Activated CD8-positive, alpha-beta memory T cell treated with anti-CD3 and anti-CD28 coated beads, Interleukin-2, amount 50 U/mL, for 48 hours (primary cell): ENCODE measurements around the gene PTPRN2.
A peak's percentile ranks its signal among the peaks of the same experiment; 100 is the strongest.

Experiments
- DNase-seq: peaks from one replicate; pipeline ENCODE4 v3.0.0-alpha.2; 2020

The PTPRN2 gene

DNA sequence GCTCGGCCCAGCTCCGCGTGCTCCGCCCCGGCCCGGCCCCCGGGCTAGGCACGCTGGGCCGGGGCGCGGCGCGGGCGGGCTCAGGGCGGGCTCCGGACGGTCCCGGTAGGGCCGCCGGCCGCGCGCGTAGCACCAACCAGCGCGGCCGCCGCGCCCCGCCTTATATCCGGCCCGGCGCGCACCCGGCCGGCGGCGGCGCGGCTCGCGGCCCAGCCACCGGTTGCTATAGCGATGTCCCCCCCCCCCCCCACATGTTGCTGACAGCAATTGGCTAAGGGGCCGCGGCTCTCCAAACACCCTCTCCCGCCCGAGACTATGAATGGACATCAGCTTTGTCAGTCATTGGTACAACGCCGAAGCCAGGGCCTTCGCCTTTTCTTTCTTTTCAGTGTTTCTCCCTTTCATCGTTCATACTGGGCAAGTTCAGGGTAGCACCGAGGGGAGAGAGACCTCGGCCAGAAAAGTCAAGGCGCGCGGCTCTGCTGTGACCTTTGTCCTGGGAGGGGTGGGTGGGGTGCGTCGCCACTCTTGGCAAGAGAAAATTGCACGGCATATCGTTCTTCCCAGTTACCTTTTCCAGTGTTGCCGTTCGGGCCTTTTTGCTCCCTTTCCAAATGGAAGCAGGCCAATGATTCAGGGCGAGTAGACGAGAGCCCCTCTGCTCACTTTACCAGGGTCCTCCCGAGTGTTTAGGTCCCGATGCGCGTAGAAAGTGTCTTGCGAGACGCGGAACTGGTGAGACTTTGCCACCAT is 896.6 kb downstream of the PTPRN2 start:
- DNase-seq = peak; percentile 50

DNA sequence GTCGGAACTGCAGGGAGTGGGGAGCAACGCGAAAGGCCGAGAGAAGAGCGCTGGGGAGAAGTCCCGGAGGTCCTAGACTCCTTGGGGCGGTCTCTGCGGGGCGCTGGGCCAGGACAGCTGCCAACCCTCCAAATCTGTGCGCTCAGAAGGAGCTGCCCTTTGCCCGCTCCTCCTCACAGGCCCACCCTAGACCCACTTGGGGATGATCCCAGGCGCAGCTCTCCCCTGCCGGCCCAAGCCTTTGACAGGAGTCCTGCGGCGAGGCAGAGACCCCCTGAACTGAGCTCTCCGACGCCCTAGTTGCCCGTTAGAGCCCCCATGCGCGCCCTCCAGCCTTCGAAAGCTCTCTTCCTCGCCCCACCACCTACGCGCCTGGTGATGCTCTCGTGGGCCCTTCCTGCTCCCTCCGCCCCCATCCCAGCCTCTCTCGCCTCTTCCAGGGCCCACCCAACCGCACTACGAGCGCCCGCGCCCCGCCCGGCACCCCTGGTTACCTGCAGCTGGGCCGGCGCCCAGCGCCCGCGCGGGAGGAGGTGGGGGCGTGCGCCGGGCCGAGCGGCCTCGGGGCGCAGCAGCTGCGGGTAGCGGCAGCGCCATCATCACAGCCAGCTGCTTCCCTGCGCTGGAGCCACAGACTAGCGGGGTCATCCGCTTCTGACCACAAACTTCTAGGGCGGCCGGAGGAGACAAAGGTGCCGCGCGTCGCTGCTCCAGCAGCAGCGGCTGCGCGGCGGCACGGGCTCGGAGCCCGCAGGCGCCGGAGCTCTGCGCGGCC is 897.4 kb downstream of the PTPRN2 start:
- peak; percentile 53 for DNase-seq

DNA sequence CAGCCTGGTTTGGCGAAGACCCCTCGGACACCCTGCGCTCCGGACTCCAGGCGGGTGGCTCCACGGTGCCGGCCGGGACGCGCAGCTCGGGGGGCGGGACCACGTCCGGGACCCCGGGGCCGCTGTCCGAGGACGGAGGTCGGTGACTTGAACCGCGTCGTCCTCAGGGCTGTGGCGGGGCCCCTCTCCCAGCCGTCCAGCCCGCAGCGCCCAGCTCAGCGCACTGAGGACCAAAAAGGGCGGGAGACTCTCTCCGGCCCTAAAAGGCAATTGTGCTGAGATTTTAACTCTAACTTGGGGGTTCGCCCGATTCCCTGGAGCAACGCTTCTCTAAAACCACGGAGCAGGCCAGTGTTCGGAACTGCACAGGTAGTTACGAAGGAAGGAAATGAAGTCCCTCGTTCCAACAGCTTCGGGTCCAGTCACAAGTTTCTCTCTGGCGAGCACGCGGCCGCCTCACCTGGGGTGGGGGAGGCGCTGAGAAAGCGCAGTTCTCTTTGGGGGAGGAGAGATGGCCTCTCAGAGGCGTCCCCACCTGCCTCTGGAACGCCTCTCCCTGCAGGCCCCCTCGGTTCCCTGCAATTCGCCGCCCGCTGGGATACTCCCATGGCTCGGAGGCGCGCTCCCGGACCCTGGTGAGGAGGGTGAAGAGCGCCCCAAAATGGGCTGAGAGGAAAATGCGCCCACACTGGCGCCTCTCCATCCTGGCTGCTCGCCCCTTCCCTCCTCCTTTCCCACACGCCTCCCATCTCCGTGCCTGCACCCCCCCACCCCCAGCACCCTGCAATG is 898.2 kb downstream of the PTPRN2 start:
- DNase-seq = peak; percentile 52

DNA sequence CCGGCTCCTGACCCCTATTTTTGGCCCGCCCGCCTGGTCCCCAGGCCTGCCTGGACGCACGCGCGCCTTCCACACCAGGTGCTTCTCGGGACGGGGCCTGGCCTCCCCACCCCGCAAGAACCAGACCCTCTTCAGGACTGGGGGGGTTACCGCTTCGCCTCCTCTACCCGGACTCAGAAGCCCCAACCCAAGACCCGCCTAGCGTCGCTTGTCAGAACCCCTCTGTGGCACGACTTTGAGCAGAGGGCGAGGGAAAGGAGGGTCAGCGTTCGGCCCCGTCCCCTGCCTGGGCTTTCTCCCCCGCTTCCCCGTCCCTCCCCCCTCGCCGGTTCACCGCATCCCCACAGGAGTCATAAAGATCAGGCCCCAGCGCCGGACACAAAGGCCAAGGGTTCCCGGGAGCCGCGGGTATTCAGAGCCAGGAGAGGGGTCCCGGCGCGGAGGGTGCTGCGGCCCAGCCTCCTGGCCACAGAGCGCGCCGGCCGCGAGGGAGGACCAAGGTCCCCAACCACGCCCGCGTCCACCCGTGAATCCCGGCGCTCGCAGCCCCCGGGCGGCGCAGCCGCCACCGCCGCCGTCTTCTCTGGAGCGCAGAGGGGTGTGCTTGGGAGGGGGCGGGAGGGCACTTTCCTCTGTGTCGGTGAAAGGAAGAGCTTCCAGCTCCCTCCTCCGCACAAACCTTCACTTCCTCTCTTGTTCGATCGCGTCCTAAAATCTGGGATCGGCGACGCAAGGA is 898.9 kb downstream of the PTPRN2 start:
- DNase-seq = peak; percentile 50

DNA sequence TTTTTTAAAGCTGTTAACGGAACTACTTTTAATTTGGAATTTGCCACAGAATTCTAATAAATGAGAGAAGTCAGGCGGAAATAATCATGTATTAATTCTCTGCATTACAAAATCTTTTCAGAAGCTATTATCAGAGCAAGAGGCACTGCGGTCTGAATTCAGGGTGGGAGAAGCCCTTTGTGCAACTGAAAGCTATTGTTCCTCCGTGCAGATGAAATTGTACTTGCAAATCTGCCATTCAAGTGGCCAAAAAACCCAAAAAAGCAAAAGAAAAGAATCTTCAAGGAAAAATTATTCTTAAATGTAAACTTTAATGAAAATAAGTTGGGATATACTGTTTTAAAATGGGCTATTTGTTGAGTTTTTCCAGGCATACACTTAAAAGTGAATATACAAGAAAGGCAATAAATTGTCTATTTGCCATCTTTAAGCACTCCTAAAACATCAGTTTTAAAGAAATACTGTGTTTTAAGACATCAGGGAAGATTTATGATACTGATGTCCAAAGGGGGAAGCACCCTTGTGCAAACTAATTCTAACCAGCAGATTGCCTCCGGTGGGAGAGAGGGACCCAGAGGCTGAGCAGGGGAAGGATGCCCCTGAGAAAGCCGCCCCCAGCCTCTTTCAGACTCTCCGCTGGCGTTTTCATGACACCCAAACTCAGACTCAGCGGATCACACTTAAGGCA is 899.6 kb downstream of the PTPRN2 start:
- no peak for DNase-seq

DNA sequence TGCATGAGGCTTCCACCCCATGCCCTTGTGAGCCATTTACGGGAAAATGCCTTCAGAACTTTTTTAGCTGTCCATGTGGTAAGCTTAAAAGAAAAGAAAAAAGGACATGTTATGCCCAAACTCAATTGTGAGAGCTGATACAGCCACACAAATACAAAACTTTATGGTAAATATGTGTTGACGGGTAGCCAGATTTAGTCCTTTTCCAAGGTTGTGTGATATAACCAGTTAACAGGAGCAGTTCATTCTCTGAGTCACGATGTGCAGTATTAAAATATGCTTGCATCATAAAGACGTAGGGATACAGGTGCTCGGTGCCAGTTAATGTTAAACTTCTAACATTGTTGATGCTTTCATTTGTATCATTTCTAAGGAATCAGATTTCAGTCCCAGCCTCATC is 900.5 kb downstream of the PTPRN2 start:
- no peak for DNase-seq

DNA sequence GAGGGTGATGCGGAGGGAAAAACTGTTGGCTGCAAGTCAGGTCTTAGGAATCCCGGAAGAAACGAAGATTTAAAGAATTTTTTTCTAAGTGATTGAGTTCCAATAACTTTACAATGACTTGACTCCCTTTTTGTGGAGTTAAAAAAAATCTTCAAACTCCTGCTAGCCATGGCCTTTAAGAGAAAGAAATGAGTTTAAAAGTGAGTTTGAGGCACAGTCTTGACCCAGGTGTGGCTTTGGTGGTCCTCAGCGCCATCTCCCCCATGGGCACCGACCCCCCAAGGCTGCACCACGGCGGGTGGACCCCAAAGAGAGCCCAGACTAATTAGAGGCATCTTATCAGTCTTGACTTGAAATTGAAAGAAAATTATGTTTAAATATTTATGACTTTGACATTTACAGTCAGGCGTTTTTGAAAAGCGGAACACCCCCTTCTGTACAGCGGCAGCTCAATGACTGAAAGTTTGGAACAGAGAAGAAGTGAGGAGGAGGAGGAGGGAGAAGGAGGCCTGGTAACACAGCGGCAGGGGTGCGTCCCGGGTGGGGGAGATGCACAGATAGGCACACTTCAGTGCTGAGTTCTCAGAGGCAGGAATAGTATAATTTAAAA is 901.2 kb downstream of the PTPRN2 start:
- DNase-seq = peak; percentile 32

DNA sequence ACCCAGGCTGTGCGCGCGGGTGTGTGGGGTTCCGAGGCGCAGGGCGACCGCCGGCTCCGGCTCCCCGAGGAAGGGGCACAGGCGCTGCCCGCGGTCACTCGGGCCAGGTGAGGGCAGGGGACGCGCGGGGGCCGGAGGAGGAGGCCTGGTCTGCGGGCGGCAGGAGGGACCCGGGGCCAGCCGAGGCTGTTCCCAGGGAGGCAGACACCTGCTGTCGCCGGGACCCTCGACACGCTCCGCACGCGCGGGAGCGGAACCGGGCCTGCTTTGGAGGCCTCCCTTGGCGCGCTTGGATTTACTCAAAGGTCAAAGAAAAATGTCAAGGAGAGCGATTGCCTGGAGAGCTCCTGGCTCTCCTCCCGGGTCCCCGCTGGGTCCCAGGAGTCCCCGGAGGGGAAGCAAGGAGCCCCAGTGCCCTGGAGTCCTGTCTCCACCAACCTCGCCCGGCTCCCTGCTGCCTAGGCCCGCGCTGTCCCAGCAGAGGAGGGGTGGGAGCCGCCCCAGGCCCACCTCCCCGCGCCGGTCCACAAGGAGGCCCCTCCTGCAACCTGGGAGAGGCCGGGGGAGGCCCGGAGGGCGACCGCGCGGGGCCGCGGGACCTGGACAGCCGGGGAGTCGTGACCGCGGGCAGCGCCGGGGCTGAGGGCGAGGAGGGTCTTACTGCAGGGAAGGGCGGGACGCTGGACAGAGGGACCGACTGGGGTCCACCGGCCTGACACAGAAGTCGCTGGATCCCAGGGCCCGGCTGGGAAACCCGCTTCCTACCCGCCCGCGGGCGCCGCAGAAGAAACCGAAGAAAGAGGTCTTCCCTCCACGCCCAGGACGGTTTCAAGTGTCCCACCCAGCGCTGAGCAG is 902.0 kb downstream of the PTPRN2 start:
- DNase-seq = peak; percentile 49

DNA sequence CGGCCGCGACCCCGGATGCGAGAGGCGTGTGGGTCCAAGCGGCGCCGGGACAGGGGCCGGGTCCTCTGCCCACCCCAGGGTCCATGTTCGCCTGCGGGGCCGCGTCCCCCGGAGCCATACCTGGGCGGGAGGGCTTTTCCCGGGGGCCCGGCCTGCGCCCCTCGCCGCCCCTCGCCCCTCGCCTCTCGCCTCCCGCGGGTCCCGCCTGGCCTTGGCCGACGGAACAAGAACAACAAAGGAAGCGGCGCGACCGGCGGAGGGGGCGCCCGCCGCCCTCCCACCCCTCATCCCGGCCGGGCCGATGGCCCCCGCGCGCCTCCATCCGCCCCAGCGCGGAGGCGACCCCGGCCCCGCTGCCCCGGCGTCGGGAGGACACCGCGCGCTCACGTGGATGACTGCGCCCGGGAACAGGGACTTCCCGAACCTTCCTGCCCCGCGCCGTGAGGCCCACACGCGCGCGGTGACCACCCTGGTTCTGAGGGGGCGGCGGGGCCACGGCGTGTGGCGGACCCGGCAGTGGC is 902.7 kb downstream of the PTPRN2 start:
- no peak for DNase-seq

DNA sequence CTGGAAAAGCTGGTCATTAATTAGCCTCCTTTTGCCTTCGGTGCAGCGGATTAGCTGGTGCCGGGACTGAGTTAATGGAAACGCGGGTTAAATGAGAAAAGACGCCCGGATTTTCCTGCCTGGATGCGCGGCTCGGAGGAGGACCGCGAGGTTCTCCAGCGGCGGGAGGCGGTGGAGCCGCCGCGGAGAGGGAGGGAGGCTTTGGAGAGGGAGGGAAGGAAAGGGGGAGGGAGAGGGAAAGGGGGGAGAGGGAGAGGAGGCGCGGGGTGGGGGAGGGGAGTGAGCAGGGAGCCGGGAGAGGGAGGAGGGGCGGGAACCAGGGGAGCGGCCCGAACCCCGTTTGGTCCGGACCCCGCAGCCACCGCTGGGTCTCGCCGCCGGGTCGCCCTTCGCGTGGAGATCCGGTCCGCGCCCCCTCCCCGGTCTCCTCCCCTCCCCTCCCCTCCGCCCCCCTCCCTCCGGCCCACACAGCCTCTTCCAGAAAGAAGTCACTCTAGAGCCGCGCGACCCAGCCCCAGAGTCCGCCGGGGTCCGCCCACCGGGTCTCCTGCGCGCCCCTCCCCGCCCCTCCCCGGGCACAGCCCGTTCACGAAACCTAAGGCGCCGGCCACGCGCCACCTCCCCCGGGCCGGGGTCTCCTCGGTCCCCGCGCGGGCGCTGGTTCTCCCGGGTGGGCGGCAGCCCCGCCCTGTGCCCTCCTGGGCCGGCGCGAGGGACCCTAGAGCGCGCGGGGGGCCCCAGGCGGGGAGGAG is 903.3 kb downstream of the PTPRN2 start:
- peak; percentile 43 for DNase-seq

DNA sequence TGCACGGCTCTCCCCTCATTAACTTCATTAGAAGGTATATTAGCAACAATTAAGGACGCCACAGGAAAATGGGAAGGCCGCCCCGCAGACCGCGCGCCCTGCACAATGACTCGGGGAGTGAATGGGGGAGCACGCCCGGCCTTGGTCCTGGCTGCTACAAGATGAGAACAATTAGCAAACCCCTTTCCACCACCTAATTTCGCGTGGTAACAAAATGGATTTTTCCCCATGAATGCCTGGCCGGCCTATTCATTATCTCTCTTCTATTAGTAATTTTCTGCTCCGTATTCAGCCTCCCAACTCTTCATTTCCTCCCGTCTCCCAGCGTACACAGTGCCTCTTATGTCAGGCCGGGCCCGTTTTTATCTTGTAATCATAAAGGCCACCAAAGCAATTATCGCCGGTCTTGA is 903.9 kb downstream of the PTPRN2 start:
- peak; percentile 40 for DNase-seq

DNA sequence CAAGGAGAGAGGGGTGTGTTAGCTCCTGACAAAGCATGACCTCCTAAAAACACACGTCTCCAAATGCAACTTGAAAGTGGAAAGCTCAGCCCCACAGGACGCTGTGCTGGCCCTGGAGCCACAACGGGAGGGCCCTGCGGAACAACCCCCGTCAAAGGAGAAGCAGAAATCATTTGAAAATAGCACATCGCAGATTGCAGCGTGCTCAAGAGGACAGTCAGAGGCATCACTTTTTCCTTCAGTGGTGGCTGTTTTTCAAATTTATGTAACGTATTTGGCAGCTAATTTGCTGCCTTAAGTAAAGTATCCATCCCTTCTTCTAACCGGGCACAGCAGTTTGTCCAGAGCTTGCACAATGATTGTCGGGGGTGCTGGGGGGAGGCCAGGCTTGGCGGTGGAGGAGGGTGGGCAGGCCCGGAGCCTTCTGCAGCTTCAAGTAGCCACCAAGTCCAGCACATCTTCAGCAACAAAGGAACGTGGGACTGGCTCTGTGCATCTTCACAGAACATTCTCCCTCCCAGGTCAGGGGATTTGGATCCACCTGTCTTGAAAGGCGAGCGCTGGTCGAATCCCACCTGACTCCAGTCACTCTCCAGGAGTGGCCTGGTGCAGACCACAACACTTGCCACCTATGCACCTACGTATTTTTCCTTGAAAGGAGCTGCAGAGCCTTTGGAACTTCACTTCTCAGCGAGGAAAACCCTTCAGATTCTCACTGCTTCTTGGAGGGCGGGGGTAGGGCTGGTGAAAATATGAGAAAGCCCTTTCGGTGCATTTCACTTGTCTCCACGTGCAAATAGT is 904.5 kb downstream of the PTPRN2 start:
- peak; percentile 38 for DNase-seq

DNA sequence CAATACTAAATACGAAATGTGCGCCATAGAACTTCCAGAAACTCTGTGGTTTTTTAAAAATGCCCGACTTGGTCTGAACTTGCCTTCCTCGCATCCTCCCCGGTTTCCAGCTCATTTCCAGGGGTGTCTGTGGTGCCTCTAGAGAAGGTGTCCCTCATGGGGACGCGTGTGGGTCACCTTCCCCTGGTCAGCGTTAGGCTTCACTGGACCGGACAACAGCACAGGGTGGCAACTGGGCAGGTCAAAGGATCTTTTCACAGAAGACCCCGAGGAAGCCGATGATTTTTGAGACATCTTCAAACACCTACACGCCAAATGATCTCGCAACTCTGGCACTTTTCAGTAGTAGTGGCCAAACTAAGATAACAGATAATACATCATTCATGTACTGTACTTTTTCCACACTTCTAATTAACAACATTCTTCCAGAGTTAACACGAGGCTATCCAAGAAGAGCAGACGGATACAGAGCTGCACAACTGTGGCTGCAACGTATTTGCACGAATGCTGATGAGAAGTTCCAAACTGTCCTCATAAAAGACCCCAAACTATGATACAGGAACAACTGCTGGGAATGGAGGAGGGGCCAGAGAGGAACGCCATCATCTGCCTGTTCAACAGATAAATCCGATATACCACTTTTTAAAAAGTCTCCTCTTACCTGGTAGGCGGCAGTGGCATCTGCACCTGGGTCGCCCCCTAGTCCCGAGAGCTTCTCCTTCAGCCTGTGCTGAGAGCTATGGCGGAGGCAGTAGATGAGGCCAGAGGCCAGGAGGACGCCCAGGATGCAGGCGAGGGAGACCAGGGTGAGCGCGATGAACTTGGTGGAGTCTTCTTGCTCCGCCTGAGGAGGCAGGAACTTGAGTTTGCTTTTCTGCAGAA is 905.3 kb downstream of the PTPRN2 start:
- DNase-seq = peak; percentile 45

DNA sequence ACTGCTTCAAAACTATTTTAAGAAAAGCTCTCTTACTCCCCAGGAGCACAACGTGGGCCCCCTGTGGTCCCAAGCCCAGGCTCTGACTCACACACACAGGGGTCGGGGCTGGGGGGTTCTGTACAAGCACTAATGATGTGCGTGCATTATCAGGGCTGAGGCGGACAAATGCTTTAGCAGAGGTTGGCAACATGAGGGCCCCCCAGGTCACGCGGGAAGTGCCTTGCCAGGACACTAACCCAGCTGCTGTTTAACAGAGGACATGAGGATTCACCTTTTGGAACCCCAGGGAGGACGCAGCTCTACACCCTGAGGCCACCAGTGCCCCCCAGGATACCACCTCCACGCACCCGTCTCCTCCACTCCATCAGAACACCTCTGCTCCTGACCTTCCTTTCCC is 908.0 kb downstream of the PTPRN2 start:
- peak; percentile 20 for DNase-seq

DNA sequence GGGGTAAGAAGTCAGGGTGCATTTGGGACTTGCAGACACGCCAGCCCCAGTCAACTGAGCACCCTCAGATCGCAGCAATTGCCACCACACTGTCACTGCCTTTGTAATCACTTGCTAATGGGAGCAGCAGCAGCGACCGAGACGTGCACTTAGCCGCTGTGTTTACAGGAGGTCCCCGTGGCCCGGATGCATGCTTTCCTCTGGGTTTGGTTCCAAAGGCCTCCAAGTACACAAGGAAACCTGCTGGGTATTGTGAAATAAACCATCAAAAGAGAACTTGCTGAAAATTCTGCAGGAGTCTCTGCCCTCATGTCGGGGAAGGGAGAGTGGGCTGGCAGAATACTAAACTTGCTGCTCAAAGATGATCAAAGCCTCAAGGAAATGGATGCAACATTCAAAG is 909.1 kb downstream of the PTPRN2 start:
- DNase-seq = peak; percentile 39

DNA sequence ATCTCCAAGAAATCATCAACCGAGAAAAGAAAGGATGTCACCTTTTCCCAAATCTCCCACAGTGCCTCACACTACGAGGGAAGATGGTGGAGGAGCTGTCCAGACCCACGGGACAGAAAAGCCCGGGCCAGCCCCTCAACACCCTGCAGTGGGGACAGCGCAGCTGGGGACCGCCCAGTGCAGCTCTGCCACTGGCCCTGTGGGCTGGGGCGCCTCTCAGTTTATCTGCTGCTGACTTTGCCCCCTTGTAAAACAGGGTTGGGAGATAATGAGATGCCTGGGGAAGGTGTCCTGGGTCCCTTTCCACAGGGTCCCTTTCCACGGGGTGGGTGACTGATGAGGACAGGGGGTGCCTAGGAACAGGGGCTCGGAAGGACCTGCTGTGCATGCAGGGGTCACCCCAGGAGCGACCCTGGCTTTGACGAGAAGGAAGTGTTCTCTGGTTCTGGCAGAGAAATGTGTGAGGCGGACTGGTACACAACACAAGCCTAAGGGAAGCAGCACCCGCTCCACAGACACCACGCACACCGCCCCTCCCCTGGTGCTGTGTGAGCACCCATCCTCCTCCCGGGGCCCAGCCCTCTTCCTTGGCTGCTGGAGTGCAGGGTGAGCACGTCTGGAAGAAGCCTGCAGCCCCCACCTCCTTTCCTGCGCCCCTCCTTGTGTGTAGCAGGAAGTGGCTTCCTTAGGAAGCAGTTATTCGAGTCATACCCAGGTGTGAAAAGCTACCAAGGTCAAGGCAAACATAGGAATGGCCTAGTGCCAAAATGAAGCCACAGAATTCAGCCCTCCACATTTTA is 911.0 kb downstream of the PTPRN2 start:
- peak; percentile 45 for DNase-seq

DNA sequence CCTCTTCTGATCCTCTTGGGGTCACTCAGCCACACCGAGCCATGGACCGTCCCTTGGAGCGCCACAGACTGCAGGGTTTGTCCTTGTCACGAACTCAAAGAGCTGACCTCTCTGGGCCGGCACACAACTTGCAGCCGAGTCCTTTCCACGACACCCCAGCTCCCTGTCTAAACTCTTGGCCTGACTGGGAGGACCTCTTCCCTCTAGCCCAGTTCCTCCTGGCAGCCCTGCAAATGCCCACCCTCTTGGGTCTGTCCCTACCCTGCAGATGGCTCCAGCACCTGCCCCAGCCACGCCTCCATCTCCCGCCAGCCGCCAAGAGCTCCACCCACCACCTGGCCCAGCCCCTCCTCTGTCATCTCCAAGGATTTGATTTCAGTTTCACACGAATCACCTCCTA is 911.6 kb downstream of the PTPRN2 start:
- DNase-seq = peak; percentile 29
